ENCODE results near the gene FCRLA.
"Not testable (repeated sequence)": the region's sequence is repeated elsewhere in the genome, so short reads cannot be mapped to it uniquely, and the experiment has no call there.

DNA sequence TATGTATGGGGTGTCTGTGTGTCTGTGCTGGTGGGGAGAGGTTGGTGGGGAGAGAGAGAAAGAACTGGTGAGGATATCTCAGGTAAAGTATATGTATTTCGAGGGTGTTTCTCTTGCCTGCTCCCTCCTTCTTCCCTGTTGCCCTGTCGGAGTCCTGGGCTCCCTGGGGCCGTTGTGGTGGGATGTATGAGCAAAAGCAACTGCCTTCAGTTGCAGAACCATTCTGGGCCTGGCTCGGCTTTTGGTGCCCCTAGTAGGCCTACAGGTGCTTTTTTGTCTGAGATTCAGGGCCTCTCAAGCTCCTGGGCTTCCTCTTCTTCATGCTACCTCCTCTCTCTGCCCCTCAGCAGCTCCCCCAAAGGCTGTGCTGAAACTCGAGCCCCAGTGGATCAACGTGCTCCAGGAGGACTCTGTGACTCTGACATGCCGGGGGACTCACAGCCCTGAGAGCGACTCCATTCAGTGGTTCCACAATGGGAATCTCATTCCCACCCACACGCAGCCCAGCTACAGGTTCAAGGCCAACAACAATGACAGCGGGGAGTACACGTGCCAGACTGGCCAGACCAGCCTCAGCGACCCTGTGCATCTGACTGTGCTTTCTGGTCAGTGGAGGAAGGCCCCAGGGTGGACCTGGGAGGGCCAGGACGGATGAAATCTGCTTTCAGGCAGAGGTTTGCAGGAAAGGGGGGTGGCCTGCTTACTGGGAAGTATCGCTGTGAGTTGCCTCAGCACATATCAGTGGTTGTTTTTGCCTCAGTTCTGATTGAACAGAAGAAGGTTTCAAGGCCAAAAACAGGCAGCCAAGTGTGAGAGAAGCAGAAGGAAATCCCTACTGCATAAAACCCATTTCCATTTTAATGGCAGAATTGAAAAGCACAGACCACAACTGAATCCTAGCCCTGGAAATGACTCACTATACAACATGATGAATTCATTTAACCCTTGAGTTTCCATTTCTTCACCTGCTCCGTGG, 35.7 kb upstream of the FCRLA start:
- not testable (repeated sequence) for TF ChIP-seq RARB (CRISPR knock-in tag; IDR thresholded peaks at IDR 0.05)
- TF ChIP-seq, protein P1, sequence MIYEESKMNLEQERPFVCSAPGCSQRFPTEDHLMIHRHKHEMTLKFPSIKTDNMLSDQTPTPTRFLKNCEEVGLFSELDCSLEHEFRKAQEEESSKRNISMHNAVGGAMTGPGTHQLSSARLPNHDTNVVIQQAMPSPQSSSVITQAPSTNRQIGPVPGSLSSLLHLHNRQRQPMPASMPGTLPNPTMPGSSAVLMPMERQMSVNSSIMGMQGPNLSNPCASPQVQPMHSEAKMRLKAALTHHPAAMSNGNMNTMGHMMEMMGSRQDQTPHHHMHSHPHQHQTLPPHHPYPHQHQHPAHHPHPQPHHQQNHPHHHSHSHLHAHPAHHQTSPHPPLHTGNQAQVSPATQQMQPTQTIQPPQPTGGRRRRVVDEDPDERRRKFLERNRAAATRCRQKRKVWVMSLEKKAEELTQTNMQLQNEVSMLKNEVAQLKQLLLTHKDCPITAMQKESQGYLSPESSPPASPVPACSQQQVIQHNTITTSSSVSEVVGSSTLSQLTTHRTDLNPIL (CRISPR knock-in tag; IDR thresholded peaks at IDR 0.05; ENCODE audit: low read depth): not testable (repeated sequence)

All from SK-N-SH treated with all-trans-retinoic acid at 6 μM for 48 hours (cell line).